Measurements from ENCODE around the gene ZNF584.

GRCh38 chr19:58451358-58452101 lies 43.1 kb downstream of the ZNF584 start, which contains the start of gene ZNF324B:
- TF ChIP-seq CTCF (IDR thresholded peaks at IDR 0.05; ENCODE audit: borderline replicate concordance, extremely low read depth, low read length, poor library complexity, severe bottlenecking) = no peak
- no peak for TF ChIP-seq EZH2 (IDR thresholded peaks at IDR 0.05; ENCODE audit: borderline replicate concordance, low read depth, low read length, severe bottlenecking)

All from DND-41 (cell line).